GM21723 (cell line): ENCODE measurements around the gene GAL.

ENCODE experiments used
- ATAC-seq: cut with Tn5 transposase; IDR thresholded peaks from one replicate; pipeline ENCODE4 v1.9.1; 2021; ENCODE audit warnings: mild to moderate bottlenecking, moderate library complexity; ENCODE audit not compliant: unreplicated experiment

The GAL gene

GRCh38 chr11:68658661-68659060, 25.7 kb upstream of the GAL start:
- ATAC-seq: no peak

GRCh38 chr11:68659158-68659921, 25.0 kb upstream of the GAL start:
- ATAC-seq: no peak

DNA sequence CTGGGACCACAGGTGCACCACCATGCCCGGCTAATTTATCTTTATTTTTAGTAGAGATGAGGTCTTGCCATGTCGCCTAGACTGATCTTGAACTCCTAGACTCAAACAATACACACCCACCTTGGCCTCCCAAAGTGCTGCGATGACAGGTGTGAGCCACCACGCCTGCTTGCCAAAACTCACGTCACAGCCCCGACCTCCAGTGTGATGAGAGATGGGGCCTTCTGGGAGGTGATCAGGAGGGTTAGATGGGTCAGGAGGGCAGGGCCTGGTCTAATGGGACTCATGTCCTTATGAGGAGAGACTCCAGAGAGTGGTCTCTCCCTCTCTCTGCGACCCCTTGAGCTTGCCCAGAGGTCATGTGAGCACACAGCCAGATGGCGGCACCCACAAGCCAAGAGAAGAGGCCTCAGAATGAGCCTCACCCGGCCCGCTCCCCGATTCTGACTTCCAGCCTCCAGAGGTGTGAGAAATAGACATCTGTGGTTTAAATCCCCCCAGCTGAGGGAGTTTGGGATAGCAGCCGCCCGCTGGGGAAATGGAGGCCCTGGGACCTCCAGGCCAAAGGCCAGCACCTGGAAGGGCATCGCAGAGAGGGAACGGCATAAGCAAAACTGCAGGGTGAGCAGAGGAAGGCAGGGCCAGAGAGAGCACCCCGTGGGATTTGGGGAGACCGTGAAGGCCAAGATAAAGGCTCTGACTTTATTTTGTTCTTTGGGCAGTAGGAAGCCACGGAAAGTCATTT, 24.1 kb upstream of the GAL start:
- ATAC-seq: no peak

- ATAC-seq: no peak
Observed at GRCh38 chr11:68661014-68661413, 23.3 kb upstream of the GAL start.

- no peak for ATAC-seq
Observed at GRCh38 chr11:68661697-68662603, 22.4 kb upstream of the GAL start.

- ATAC-seq: no peak
Observed at GRCh38 chr11:68663482-68664010, 20.8 kb upstream of the GAL start.

- ATAC-seq: no peak
Observed at GRCh38 chr11:68664141-68664540, 20.2 kb upstream of the GAL start.

DNA sequence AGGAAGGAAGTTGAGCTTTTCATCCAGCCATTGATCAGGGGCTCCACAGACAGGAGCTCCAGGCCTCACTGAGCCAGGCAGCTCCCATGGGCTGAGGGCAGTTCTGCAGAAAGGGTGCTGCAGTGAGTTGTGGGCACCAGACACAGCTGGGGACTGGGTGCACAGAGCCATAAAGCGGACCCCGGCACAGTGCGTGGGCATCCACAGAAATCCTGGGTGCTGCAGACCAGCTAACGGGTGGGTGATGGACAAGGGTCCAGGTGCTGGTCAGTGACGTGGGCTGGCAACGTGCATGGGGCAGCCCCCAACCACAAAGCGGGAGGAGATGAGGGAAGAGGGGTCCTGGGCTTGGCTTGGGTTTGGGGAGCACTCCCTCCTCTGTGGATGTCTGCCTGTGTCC, 19.4 kb upstream of the GAL start:
- no peak for ATAC-seq

DNA sequence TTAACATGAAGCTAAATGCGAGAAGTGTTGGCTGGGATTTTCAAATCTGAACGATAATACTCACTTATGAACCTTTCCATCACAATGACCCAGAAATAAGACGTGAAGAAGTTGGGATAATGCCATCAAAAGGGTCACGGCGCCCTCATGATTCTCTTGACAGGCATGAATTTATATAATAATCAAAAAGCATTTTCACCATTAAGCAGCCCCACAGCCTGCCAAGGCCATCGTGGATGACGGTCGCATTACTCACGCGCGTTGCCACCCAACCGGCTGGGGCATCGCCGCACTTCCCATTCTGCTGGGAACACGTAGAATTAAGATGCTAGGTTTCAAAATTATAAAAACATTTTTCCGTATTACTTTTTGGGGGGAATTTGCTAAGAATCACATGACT, 18.9 kb upstream of the GAL start:
- no peak for ATAC-seq

- no peak for ATAC-seq
Observed at GRCh38 chr11:68666849-68667248, 17.5 kb upstream of the GAL start.

- no peak for ATAC-seq
Observed at GRCh38 chr11:68667511-68668500, 16.5 kb upstream of the GAL start.

- no peak for ATAC-seq
Observed at GRCh38 chr11:68669301-68670090, 14.8 kb upstream of the GAL start.

DNA sequence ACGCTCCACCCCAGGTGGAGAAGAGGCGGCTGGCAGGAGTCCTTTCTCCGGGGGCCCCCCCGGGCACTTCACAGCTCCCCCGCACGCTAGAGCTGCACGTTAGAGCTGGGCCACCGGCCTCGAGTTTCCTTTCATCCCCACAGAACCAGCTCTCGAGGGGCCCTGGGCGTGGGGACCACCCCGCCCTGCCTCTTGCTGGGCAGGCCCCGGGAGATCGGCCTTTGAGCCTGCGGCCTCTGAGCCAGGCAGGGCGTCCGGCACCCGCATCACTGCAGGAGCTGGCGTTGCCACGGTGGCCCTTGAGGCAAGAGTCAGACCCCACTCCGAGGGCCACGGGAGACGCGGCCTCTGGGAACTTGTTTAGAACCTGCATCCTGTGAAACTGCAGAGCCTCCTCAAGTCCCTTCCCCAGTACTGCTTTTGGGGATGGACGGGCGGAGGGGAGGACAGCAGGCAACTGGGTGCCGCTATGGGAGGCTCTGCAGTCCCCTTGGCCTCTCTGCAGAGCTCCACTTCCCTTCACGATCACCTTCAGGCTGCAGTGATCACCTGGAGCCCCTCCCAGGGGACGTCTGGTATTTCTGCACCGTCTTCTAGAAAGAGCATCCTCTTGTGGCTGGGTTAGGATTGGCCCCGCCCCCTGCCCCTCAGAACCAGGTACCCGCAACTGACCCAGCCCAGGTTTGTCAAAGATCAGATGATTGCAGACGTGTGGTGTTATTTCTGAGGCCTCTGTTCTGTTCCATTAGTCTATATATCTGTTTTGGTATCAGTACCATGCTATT, 13.9 kb upstream of the GAL start:
- no peak for ATAC-seq

DNA sequence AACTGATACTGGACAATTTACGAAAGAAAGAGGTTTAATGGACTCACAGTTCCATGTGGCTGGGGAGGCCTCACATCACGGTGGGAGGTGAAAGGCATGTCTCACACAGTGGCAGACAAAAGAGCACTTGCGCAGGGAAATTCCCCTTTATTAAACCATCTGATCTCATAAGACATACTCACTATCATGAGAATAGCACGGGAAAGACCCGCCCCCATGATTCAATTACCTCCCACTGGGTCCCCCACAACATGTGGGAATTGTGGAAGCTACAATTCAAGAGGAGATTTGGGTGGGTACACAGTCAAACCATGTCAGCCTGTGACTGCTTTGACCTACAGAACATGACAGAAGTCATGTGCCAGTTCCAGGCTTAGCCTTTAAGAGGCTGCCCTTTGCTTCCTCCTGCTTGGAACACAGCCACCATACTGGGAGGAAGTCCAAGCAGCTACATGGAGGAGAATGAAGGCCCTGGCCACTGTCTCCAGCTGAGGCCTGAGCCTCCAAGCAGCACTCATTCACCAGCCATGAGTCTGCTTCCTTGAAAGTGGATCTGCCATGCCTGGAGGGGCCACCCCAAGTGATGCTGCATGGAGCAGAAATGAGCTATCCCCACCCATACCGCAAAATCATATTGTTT, 10.9 kb upstream of the GAL start:
- ATAC-seq: no peak

DNA sequence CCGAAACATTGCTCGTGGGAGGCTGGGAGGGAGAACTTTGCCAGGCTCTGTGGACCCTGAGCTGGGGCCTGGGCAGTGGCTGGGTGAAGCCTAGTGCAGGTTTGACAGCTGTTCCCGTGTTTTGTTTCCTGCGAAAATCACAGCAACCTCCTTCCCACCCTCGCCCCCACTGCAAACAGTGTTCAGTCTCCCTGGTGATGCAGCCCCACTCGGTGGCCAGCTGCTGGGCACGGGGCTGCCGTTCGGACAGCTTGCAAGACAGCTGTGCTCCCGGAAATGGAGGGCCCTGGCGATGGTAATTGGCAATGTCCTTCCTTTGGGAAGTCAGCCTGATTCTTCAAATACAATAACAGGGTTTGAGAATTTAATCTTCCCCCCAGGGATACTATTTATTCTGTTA, 10.4 kb upstream of the GAL start:
- no peak for ATAC-seq

GRCh38 chr11:68674461-68674860, 9.9 kb upstream of the GAL start:
- no peak for ATAC-seq

GRCh38 chr11:68677432-68677831, 6.9 kb upstream of the GAL start:
- no peak for ATAC-seq

GRCh38 chr11:68678031-68678441, 6.3 kb upstream of the GAL start:
- ATAC-seq: no peak
